OCI-LY7 (cell line): ENCODE measurements around the gene IRF1. TPM values are rescaled to one million over a fixed set of nuclear protein-coding genes. Genes with fewer than 3 reads are reported as not detected.

Experiments used
- BruUV-seq: library from RNA; stranded (reverse); fragments of 400-500 nt; replicated peaks from 2 replicates; lab custom pipeline; 2021; lab: Mats Ljungman, UMichigan
- CTCF ChIA-PET: fragments of 300-600 bp; sonication (Branson Sonifier 250); formaldehyde crosslinking; loops from one replicate; lab custom pipeline; 2022; ENCODE audit warnings: antibody characterized with exemption; ENCODE audit not compliant: unreplicated experiment; lab: Charles Lee
- POLR2A ChIA-PET: fragments of 300-600 bp; sonication (Branson Sonifier 250); formaldehyde crosslinking; loops from one replicate; lab custom pipeline; 2022; ENCODE audit warnings: antibody characterized with exemption; lab: Charles Lee
- DNase-seq: peaks from one replicate; pipeline ENCODE4 v3.0.0-alpha.2; 2015; ENCODE audit warnings: low spot score
- H2AFZ ChIP-seq: fragments of 200-600 bp; sonication (generic), shearing (Covaris generic); 2 replicates; pipeline ENCODE4 v1.6.1; 2014; ENCODE audit warnings: mild to moderate bottlenecking, antibody characterized with exemption, low read length, moderate library complexity
- H3K27ac ChIP-seq: fragments of 200-600 bp; sonication (generic); 2 replicates; pipeline ENCODE4 v1.5.1; 2014; ENCODE audit warnings: mixed run types, low read depth, mild to moderate bottlenecking, moderate library complexity, low read length, inconsistent platforms; ENCODE audit not compliant: poor library complexity, severe bottlenecking
- H3K36me3 ChIP-seq: fragments of 200-600 bp; sonication (generic); 2 replicates; pipeline ENCODE4 v1.6.1; 2014; ENCODE audit warnings: mild to moderate bottlenecking, antibody characterized with exemption, low read length, moderate library complexity, mixed read lengths; ENCODE audit not compliant: insufficient read depth
- H3K4me1 ChIP-seq: fragments of 200-600 bp; sonication (generic); 2 replicates; pipeline ENCODE4 v1.5.1; 2014; ENCODE audit warnings: mild to moderate bottlenecking, low read length; ENCODE audit not compliant: insufficient read depth, poor library complexity, severe bottlenecking
- H3K4me2 ChIP-seq: fragments of 200-600 bp; sonication (generic); 2 replicates; pipeline ENCODE4 v1.6.1; 2014; ENCODE audit warnings: mild to moderate bottlenecking, low read length
- H3K4me3 ChIP-seq: fragments of 200-600 bp; sonication (generic); 2 replicates; pipeline ENCODE4 v1.5.1; 2014; ENCODE audit warnings: mild to moderate bottlenecking, low read depth, low read length; ENCODE audit not compliant: poor library complexity, severe bottlenecking
- H3K79me2 ChIP-seq: fragments of 200-600 bp; sonication (generic); 2 replicates; pipeline ENCODE4 v1.6.1; 2016; ENCODE audit warnings: low read depth, mild to moderate bottlenecking, low read length, moderate library complexity, mixed read lengths; ENCODE audit not compliant: insufficient read depth
- H3K9me2 ChIP-seq: fragments of 200-600 bp; sonication (generic); 2 replicates; pipeline ENCODE4 v1.6.1; 2016; ENCODE audit warnings: mild to moderate bottlenecking, low read length, mixed read lengths; ENCODE audit not compliant: insufficient read depth
- H3K9me3 ChIP-seq: fragments of 200-600 bp; sonication (generic); 2 replicates; pipeline ENCODE4 v1.6.1; 2014; ENCODE audit warnings: mild to moderate bottlenecking, mixed run types, low read length, mixed read lengths
- H4K20me1 ChIP-seq: fragments of 200-600 bp; sonication (generic); 2 replicates; pipeline ENCODE4 v1.6.1; 2014; ENCODE audit warnings: mild to moderate bottlenecking, antibody characterized with exemption, low read length, moderate library complexity, mixed read lengths; ENCODE audit not compliant: insufficient read depth
- EZH2phosphoT487 ChIP-seq: fragments of 200-600 bp; sonication (generic); IDR thresholded peaks from 2 replicates; pipeline ENCODE4 v1.6.1; 2018; ENCODE audit warnings: low read depth, borderline replicate concordance, mild to moderate bottlenecking, mixed run types, antibody characterized with exemption, low read length, moderate library complexity, mixed read lengths
- intact Hi-C: fragments of 100-400 bp; cut with micrococcal nuclease; formaldehyde crosslinking; loops from one replicate; pipeline ENCODE4 v1.10.0; 2022; ENCODE audit not compliant: unreplicated experiment
- total RNA-seq, 2 experiments: library from RNA; depleted of rRNA in 1 of 2; stranded (reverse); fragments of >200 nt in 1 of 2; shearing (Covaris generic) in 1 of 2; gene quantifications; 2 replicates each; pipeline ENCODE4 v1.2.3, GENCODE V29; 2014 to 2022
- TF ChIP-seq, protein P1 (sequence below): fragments of 200-600 bp; sonication (generic); conservative IDR thresholded peaks from 2 replicates; pipeline ENCODE4 v1.5.1; 2014; ENCODE audit warnings: mild to moderate bottlenecking, antibody characterized with exemption, low read length, moderate library complexity, mixed read lengths

Gene IRF1
- total RNA-seq, 2 experiments from 2014 or later = 24.8 to 39.4 TPM

DNA sequence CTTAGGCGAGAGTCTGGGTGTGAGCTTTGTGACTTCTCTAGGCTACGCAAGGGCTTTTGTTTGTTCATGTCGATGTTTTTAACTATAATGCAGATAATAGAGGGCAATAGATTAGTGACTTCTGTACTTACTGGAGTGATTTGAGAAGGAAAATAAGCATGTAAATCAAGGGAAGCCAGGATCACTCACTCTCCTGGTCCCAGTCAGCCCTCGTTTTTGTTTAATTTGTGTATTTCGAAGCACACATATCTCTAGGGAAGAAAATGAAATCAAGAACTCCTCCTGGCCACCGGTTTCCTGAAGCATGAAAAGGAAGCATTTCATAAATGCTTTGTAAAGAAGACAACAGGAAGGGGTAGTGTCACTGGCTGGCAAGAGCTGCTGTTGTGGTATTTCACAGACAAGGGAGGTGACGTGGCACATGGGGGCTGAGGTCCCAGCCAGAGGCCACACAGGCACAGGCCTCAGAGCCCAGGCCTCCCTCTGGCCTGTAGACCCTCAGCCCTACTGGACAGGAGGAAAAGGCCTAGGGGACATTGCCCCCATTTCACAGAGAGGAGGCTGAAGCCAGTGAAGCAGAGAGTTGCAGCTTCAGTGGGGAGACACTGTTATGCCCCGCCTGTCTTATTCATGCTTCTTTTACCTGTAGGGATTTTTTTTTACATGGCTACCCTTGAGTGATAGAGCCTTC is 34.1 kb downstream of the IRF1 start:
- POLR2A ChIA-PET = interaction anchor here (0.7 to 4.8 kb wide), 17 partner anchors 8 to 40 kb away, joined by 3 to 26 read pairs (median 8); partner anchors contain the start of gene IRF1

DNA sequence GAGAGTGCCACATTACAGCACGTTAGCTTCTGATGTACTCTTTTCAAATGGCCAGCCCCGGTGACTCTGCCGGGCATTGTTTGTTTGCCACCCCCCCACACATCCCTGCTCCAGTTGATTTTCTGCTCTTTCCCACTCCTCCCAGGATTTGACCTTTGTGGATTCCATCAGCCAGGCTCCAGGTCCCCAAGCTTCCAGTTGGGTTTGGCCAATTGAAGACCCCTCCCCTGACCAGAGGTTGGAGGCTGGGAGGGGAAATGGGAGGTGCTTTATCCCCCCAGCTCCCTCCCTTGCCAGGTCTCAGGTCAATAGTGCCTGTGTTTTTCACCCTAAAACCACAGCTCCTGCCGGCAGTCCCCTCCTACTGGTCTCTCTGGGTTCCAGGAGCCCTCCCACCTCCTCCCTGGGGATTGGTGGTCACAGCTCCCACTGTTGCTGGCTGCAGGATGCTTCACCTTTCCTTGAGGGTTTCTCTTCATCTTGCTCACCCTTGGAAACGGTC is 34.9 kb downstream of the IRF1 start:
- H2AFZ ChIP-seq = no peak overlapping the region
- BruUV-seq = no TSS peak
- intact Hi-C loops = loop anchor here (2.0 kb wide), 2 partner anchors 29 to 35 kb away; partner anchors contain the start of gene IRF1
- peak overlapping the region; percentile 82 for H3K27ac ChIP-seq
- TF ChIP-seq, protein P1, sequence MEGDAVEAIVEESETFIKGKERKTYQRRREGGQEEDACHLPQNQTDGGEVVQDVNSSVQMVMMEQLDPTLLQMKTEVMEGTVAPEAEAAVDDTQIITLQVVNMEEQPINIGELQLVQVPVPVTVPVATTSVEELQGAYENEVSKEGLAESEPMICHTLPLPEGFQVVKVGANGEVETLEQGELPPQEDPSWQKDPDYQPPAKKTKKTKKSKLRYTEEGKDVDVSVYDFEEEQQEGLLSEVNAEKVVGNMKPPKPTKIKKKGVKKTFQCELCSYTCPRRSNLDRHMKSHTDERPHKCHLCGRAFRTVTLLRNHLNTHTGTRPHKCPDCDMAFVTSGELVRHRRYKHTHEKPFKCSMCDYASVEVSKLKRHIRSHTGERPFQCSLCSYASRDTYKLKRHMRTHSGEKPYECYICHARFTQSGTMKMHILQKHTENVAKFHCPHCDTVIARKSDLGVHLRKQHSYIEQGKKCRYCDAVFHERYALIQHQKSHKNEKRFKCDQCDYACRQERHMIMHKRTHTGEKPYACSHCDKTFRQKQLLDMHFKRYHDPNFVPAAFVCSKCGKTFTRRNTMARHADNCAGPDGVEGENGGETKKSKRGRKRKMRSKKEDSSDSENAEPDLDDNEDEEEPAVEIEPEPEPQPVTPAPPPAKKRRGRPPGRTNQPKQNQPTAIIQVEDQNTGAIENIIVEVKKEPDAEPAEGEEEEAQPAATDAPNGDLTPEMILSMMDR = no peak
- no peak for TF ChIP-seq EZH2phosphoT487
- ChIA-PET CTCF (no interaction called here), POLR2A (interaction anchor here (0.6 to 4.8 kb wide), 10 partner anchors 8 to 426 kb away, joined by 3 to 26 read pairs (median 4); partner anchors contain the start of gene IRF1)
- no peaks in the 10 kb centered on the region for H3K9me3 ChIP-seq
- H3K4me3 ChIP-seq = peak overlapping the region; percentile 47
- H3K36me3 ChIP-seq = no peaks in the 10 kb centered on the region
- DNase-seq = no peak
- peak overlapping the region; percentile 65 for H3K4me2 ChIP-seq
- no peaks in the 10 kb centered on the region for H3K9me2 ChIP-seq
- peaks cover 62% of the 10 kb centered on the region for H3K4me1 ChIP-seq
- H4K20me1 ChIP-seq = no peaks in the 10 kb centered on the region
- H3K79me2 ChIP-seq = no peaks in the 10 kb centered on the region

More for the DNA sequence above, 34.1 kb downstream of the IRF1 start:
- peak; percentile 80 for DNase-seq
- peak overlapping the region; percentile 5; the same call in 1 of the 2 replicates for H2AFZ ChIP-seq
- peak overlapping the region; percentile 47 for H3K4me3 ChIP-seq
- H3K27ac ChIP-seq = peak overlapping the region; percentile 82
- peaks cover 70% of the 10 kb centered on the region for H3K4me1 ChIP-seq
- BruUV-seq = no TSS peak
- no peaks in the 10 kb centered on the region for H3K79me2 ChIP-seq
- CTCF ChIA-PET = interaction anchor here (0.5 to 1.7 kb wide), 11 partner anchors 10 to 1574 kb away, joined by 3 to 6 read pairs (median 3); partner anchors contain the start of gene IRF1
- no peak for TF ChIP-seq EZH2phosphoT487
- TF ChIP-seq, protein P1 = no peak
- peak overlapping the region; percentile 65 for H3K4me2 ChIP-seq
- H3K9me3 ChIP-seq = no peaks in the 10 kb centered on the region
- no peaks in the 10 kb centered on the region for H4K20me1 ChIP-seq
- intact Hi-C loops = loop anchor here (2.0 kb wide), 2 partner anchors 30 to 34 kb away; partner anchors contain the start of gene IRF1
- no peaks in the 10 kb centered on the region for H3K36me3 ChIP-seq
- H3K9me2 ChIP-seq = no peaks in the 10 kb centered on the region
